HG03060 (cell line): ENCODE measurements around the gene NRG3.

Source experiments
- ATAC-seq: cut with Tn5 transposase; IDR thresholded peaks from one replicate; pipeline ENCODE4 v1.9.1; 2021; ENCODE audit warnings: low read depth, moderate number of reproducible peaks; ENCODE audit not compliant: unreplicated experiment

The NRG3 gene

DNA sequence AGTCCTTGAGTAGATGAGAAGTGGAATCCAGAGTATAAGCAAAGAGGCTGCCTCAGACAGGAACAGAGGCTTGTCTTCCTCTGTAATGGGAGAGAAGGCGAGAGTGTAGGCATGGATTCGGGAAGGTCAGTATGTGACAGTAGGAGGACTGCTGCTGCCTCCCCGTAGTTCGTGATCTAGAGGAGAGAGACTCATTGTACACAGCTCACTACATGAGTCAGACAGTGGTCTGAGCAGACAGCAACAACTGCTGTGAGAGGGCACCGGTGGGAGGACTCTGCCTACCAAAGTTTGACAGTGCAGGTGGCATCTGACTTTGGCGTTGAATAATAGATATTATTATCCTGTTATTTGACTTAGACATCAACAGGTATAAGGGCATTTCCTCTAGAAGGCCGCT lies 319.4 kb downstream of the NRG3 start:
- ATAC-seq: no peak

DNA sequence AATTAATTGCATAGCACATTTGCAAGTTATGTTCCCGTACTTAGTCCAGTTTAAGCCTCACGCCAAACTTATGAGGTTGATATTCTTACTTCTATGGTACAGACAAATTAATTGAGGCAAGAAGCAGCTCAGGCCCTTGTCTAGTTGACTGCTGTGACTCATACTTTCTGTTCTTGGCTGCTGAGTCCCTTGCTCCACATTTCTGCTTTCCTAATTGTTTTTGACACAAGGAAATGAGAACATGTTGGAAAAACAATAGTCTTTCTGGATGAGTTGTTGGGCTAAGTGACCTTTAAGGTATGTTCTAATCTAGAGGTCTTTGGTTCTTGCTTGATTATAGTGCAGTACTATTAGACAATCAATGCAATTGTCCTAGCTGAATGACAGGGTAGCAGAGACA lies 331.8 kb downstream of the NRG3 start:
- no peak for ATAC-seq

GRCh38 chr10:82208726-82209125 lies 333.7 kb downstream of the NRG3 start:
- no peak for ATAC-seq

- ATAC-seq: no peak
Observed at GRCh38 chr10:82210331-82210730, 335.3 kb downstream of the NRG3 start.

DNA sequence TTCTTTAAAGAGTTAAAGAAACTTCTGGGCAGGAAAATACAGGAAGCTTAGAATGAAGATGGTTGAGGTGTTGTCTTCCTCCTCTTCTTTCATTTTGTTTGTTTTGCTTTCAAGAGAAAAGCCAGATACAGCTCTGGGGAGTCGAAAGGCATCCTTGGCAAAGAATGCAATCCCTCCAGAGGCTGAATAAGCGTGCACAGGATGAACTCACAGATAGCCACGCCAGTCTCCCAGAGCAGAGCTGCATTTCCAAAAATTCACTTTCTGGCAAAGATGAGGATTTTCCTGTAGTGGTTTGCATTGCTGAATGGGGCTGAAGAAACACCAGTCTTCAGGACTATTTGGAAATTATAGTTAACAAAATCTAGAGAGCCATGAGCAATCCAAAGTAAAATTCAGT lies 336.4 kb downstream of the NRG3 start:
- no peak for ATAC-seq

DNA sequence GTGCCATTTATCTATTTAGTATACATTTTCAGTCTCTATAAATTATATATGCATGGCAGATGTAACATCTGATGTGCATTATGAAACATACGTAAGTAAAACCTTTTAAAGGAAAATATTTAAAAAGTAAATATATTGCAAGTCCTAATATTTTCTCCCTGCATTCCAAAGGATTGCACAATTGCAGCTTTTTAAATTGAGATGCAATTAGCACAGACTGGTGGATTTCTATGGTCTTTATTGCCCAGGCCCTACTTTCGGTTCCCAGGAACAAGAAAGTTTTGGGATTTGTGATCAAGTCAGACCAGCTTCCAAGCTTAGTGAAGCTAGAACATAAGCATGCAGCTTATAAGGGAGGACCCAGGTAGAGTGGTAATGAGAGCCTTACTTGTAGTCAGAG lies 337.8 kb downstream of the NRG3 start:
- no peak for ATAC-seq

DNA sequence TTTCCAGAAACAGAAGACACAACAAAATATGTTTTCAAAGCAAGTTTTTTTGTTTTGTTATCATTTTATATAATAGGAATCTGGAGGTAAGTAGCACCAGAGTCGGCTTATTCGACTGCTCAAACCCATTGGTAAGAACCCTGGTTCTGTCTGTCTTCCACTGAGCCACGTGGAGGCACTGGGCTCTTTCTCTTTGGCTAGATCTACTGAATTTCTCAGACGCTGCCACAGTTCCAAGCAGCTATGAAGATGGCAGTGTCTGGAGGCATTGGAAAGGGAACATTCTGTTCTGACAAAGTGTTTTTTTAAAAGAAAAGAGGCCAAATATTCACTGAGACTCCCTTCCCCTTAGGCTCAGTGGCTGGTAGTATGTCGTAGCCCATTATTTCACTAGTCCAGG lies 338.8 kb downstream of the NRG3 start:
- ATAC-seq: no peak

DNA sequence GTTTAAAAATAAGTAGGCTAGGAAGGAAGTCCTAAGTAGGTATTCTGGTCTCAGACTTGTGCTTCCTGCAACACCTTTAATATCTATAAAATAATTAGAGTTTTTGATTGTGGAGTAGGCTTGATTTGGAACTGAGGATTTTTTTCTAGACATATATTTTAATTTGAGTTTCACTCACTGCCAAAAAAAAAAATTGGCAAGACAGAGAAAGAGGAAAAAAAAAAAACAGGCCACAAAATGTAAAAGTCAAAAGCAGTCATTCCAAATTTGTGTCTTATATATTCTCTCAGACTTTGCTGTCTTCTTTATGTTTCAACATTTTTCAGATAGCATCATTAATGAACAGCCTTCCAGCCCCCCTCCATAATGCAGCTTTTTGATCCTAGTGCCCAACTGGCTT lies 346.1 kb downstream of the NRG3 start:
- no peak for ATAC-seq

- ATAC-seq: no peak
Observed at GRCh38 chr10:82221601-82222149, 346.7 kb downstream of the NRG3 start.

- no peak for ATAC-seq
Observed at GRCh38 chr10:82228701-82229100, 353.7 kb downstream of the NRG3 start.

GRCh38 chr10:82234173-82234572 lies 359.2 kb downstream of the NRG3 start:
- no peak for ATAC-seq

GRCh38 chr10:82236084-82236731 lies 361.2 kb downstream of the NRG3 start:
- ATAC-seq: no peak

- no peak for ATAC-seq
Observed at GRCh38 chr10:82238291-82238690, 363.3 kb downstream of the NRG3 start.

DNA sequence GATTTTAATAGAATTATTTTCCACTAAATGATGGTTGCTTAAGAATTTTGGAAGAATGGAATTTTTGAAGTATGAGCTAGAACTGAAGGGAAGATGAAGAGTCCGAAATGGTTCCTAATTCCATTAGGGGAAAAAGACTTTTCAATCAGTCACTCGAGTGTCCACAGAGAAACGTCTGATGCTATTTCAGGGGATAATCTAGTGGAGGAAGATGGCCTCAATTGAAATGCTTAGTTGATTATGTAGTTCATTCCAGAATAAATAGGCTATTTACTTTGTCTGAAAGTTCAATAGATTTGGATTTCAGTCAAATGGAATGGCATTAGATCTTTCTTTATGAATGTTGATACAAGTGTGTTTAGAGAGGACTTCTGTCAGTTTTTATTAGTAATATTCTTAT lies 365.4 kb downstream of the NRG3 start:
- no peak for ATAC-seq

DNA sequence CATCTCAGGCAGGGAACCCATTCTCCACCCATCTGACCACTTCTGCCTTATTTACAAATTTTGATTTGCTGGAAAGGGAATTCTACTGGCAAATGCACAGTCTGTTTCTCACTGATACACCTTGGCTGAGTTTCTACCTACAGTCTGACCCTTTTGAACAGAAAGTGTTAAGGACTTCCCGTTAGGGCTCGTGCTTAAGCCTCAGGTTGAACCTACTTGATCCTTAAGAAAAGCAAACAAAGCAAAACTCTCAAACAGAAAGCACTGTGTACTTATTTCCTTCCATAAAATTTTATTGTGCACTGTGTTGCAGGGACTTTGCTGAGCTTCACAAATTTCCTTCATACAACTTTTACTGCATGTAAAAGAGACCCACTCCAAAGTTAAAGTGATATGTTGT lies 367.8 kb downstream of the NRG3 start:
- no peak for ATAC-seq

- ATAC-seq: no peak
Observed at GRCh38 chr10:82245157-82245556, 370.2 kb downstream of the NRG3 start.

GRCh38 chr10:82245906-82246560 lies 371.0 kb downstream of the NRG3 start:
- no peak for ATAC-seq

GRCh38 chr10:82249141-82249540 lies 374.1 kb downstream of the NRG3 start:
- ATAC-seq: no peak

DNA sequence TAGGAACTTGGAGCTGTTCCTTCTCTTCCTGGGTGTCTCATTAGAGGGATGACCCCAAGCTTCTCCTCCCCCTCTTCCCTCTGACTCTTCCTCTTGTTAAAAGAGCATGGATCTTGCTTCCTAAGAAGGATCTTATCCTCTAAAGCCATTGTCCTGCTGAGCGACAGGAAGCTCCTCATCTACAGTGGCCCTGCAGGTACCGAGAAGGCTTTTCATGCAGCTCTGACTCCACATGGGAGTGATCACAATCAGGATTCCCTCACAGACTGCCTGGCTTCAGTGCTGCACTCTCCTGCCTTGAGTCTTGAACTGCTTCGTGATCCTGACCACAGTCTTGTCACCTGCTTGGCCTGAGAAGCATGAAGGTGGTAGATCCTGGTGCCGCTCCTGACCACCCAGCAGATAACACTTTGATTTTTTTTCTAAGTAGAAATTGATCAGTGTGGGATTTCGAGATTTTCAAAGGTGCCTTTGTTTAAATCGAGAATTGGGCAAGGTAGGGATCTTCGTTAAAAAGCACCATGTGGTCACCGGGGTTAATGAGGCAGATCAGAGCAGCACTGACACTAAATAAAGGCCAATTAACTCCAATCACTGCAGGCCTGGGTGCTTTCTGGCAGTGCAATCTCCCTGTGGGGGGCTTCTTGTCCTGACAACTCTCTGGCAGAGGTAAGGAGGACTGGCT lies 376.4 kb downstream of the NRG3 start:
- no peak for ATAC-seq

GRCh38 chr10:82252081-82252480 lies 377.1 kb downstream of the NRG3 start:
- ATAC-seq: no peak

- no peak for ATAC-seq
Observed at GRCh38 chr10:82254237-82254636, 379.2 kb downstream of the NRG3 start.

DNA sequence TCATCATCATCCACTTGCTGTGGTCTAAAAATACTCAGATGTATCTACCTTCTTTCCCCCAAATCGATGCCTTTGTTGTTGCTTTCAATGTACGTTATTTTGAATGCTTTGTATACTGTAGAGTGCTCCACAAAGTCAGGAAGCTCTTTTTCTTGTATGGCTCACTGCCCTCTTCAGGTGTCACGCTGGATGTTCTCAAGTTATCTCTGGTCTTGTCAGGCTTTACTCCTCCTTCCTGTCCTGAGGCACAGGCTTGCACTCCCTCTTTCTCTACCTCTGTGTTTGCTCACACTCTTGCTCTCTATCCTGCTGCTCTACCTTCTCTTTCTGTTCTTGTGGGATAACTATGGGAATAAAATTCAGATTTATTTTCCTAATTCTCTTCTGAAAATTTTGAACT lies 381.3 kb downstream of the NRG3 start:
- ATAC-seq: no peak
